Adrenal gland (tissue), 12 donors: ENCODE measurements around the gene ARPC4. TPM values are rescaled to one million over a fixed set of nuclear protein-coding genes. Genes with fewer than 3 reads are reported as not detected.

Experiments
- DNase-seq, 7 donors: peaks; one replicate each; pipeline ENCODE4 v3.0.0-alpha.2; 2019 to 2020
- H3K27ac ChIP-seq, 5 donors: fragments of 200-600 bp; sonication (generic) in 4 of 5; 1 replicate in 3 of 5; 2 replicates in 2 of 5; pipeline versions ENCODE4 v1.5.1 to v1.8.0; 2016 to 2020; ENCODE audit warnings: mild to moderate bottlenecking in 1 of 5
- H3K27me3 ChIP-seq: fragments of 200-600 bp; 2 replicates; pipeline ENCODE4 v1.8.0; 2021
- H3K36me3 ChIP-seq, 2 donors: fragments of 200-600 bp; replicated peaks in 1 of 2; 1 replicate in 1 of 2; 2 replicates in 1 of 2; pipeline versions ENCODE4 v1.5.1 to v1.8.0; 2018 to 2022
- H3K4me1 ChIP-seq, 2 donors: fragments of 200-600 bp; replicated peaks in 1 of 2; 1 replicate in 1 of 2; 2 replicates in 1 of 2; pipeline versions ENCODE4 v1.5.1 to v1.8.0; 2018 to 2021
- H3K4me3 ChIP-seq, 4 donors: fragments of 200-600 bp; sonication (generic) in 3 of 4; one replicate each; pipeline ENCODE4 v1.5.1; 2016 to 2018
- H3K9me3 ChIP-seq, 3 donors: fragments of 200-600 bp; sonication (generic) in 1 of 3; replicated peaks in 1 of 3; 1 replicate in 2 of 3; 2 replicates in 1 of 3; pipeline versions ENCODE4 v1.5.1 to v1.8.0; 2016 to 2021
- CTCF ChIP-seq, 6 experiments: fragments of 450-650 bp in 4 of 6; fragments of 200-600 bp in 2 of 6; sonication (generic) in 1 of 6; IDR thresholded peaks; 1 replicate in 5 of 6; 2 replicates in 1 of 6; pipeline versions ENCODE4 v1.5.1 to v1.8.0; 2016 to 2021; ENCODE audit warnings: antibody characterized with exemption in 6 of 6, mild to moderate bottlenecking in 2 of 6, moderate library complexity in 1 of 6
- POLR2A ChIP-seq, 2 donors: fragments of 450-650 bp; IDR thresholded peaks; one replicate each; pipeline ENCODE4 v1.6.1; 2017; ENCODE audit warnings: antibody characterized with exemption in 2 of 2, mild to moderate bottlenecking in 2 of 2, moderate library complexity in 1 of 2
- WGBS, 4 donors: extraction: QIAGEN DNeasy Blood & Tissue Kit in 2 of 4; methylation state at CpG; one replicate each; pipeline versions ENCODE4 v1.1.5 to v1.1.7; 2013 to 2017; 5-methylcytosine and 5-hydroxymethylcytosine counted together
- intact Hi-C, 2 donors: fragments of 100-400 bp; cut with DNase I; formaldehyde crosslinking; loops; one replicate each; pipeline versions ENCODE4 v1.14.1 to v1.15.0; 2022 to 2023
- polyA plus RNA-seq, 3 donors: library from polyadenylated mRNA; stranded (reverse); fragments of 200-250 nt in 2 of 3; fragments of 350-450 nt in 1 of 3; fragmentation: Illumina TruSeq in 1 of 3; extraction: RNeasy Lipid Tissue Mini Kit (QIAGEN cat#74804) in 1 of 3; gene quantifications; one replicate each; pipeline ENCODE4 v1.2.3, GENCODE V29; 2013 to 2014
- total RNA-seq, 9 donors: library from RNA; depleted of rRNA in 4 of 9; stranded (reverse); fragments of >200 nt in 4 of 9; fragments of 120-200 nt in 1 of 9; fragmentation: NEBNext Ultra II Directional in 1 of 9; extraction: Animal tissue kit (Norgen Biotek cat#: 25700) in 1 of 9; gene quantifications; one replicate each; pipeline versions ENCODE4 v1.1.0 to v1.2.4, GENCODE V29; 2013 to 2023
- donor health status: healthy with polysubstance abuse.
- donor health status: Bipolar disorder and iron deficiency.
- donor health status: DM: yes; HTN: yes; CAD: no.
- donor health status: DM: no; HTN: no; CAD: no.
- donor health status: DM: no; HTN: no; CAD: no.
- donor health status: DM: yes; HTN: yes; CAD: no.

ARPC4 gene
- total and polyA plus RNA-seq, 12 donors = 75.8 to 249 (median 176) TPM

- Histone ChIP-seq H3K36me3 (peaks cover 0 to 60% of the 10 kb centered on the region in 2 donors), H3K27ac (peak overlapping the region in 4 of 5 donors; percentile 57 to 77 (median 70)), H3K27me3 (no peaks in the 10 kb centered on the region), H3K4me3 (no peak overlapping the region), H3K4me1 (peaks cover 52 to 65% of the 10 kb centered on the region in 2 donors), H3K9me3 (no peaks in the 10 kb centered on the region)
- DNase-seq = no peak
- WGBS, 4 donors = 53 to 86% (median 66%) methylated on average over 7 of the region's 7 CpGs
- intact Hi-C loops = no loop called here
- TF ChIP-seq CTCF (IDR thresholded peaks at IDR 0.05) (no peak), POLR2A (IDR thresholded peaks at IDR 0.05) (no peak)
These were observed 6.6 kb upstream of the ARPC4 start for GRCh38 chr3:9786209-9786739.

GRCh38 chr3:9786825-9787669 is 5.8 kb upstream of the ARPC4 start:
- Histone ChIP-seq H3K27me3 (no peaks in the 10 kb centered on the region), H3K9me3 (no peaks in the 10 kb centered on the region), H3K27ac (peak overlapping the region; percentile 24 to 77 (median 66)), H3K4me1 (peaks cover 51 to 65% of the 10 kb centered on the region in 2 donors), H3K36me3 (peaks cover 0 to 56% of the 10 kb centered on the region in 2 donors), H3K4me3 (no peak overlapping the region)
- intact Hi-C loops = no loop called here
- WGBS, 4 donors = 70 to 73% (median 71%) methylated on average over 13 of the region's 13 CpGs
- TF ChIP-seq CTCF (IDR thresholded peaks at IDR 0.05) (peak in 1 of 6 experiments; percentile 23), POLR2A (IDR thresholded peaks at IDR 0.05) (no peak)
- DNase-seq = no peak

- H3K4me1 ChIP-seq = peaks cover 46 to 58% of the 10 kb centered on the region in 2 donors
- 46 to 53% (median 49%) methylated on average over 6 of the region's 6 CpGs for WGBS, 4 donors
- no peaks in the 10 kb centered on the region for H3K27me3 ChIP-seq
- H3K4me3 ChIP-seq = no peak overlapping the region
- DNase-seq = peak in 6 of 7 donors; percentile 54 to 77 (median 72)
- peaks cover 0 to 51% of the 10 kb centered on the region in 2 donors for H3K36me3 ChIP-seq
- TF ChIP-seq POLR2A (IDR thresholded peaks at IDR 0.05) (peak in 1 of 2 donors; percentile 81), CTCF (IDR thresholded peaks at IDR 0.05) (no peak)
- intact Hi-C loops = no loop called here
- H3K9me3 ChIP-seq = no peaks in the 10 kb centered on the region
- H3K27ac ChIP-seq = peak overlapping the region; percentile 24 to 77 (median 66)
These were observed 5.2 kb upstream of the ARPC4 start for GRCh38 chr3:9787714-9788113.

GRCh38 chr3:9791127-9791526 is 1.8 kb upstream of the ARPC4 start:
- Histone ChIP-seq H3K36me3 (peaks cover 0 to 21% of the 10 kb centered on the region in 2 donors), H3K4me1 (peaks cover 36 to 61% of the 10 kb centered on the region in 2 donors), H3K27me3 (no peaks in the 10 kb centered on the region), H3K9me3 (no peaks in the 10 kb centered on the region), H3K27ac (peak overlapping the region in 3 of 5 donors; percentile 89 to 97 (median 96)), H3K4me3 (no peak overlapping the region)
- 79 to 97% (median 85%) methylated on average over 8 to 11 of the region's 11 CpGs for WGBS, 4 donors
- intact Hi-C loops = no loop called here
- no peak for TF ChIP-seq CTCF (IDR thresholded peaks at IDR 0.05)
- TF ChIP-seq POLR2A (IDR thresholded peaks at IDR 0.05) = no peak
- DNase-seq = no peak
